Gastroesophageal sphincter (tissue), 3 donors: ENCODE results near the gene MAP1S.

Experiments used
- EP300 ChIP-seq: sonication (generic); formaldehyde crosslinking; IDR thresholded peaks from one replicate; pipeline ENCODE4 v1.6.1; 2017; ENCODE audit warnings: antibody characterized with exemption, mild to moderate bottlenecking
- TF ChIP-seq, protein P1 (sequence below), 4 experiments: fragments of 200-600 bp in 2 of 4; fragments of 450-650 bp in 2 of 4; sonication (generic) in 1 of 4; IDR thresholded peaks; one replicate each; pipeline ENCODE4 v1.5.1; 2017 to 2019; ENCODE audit warnings: antibody characterized with exemption in 4 of 4, mild to moderate bottlenecking in 2 of 4, moderate library complexity in 2 of 4

DNA sequence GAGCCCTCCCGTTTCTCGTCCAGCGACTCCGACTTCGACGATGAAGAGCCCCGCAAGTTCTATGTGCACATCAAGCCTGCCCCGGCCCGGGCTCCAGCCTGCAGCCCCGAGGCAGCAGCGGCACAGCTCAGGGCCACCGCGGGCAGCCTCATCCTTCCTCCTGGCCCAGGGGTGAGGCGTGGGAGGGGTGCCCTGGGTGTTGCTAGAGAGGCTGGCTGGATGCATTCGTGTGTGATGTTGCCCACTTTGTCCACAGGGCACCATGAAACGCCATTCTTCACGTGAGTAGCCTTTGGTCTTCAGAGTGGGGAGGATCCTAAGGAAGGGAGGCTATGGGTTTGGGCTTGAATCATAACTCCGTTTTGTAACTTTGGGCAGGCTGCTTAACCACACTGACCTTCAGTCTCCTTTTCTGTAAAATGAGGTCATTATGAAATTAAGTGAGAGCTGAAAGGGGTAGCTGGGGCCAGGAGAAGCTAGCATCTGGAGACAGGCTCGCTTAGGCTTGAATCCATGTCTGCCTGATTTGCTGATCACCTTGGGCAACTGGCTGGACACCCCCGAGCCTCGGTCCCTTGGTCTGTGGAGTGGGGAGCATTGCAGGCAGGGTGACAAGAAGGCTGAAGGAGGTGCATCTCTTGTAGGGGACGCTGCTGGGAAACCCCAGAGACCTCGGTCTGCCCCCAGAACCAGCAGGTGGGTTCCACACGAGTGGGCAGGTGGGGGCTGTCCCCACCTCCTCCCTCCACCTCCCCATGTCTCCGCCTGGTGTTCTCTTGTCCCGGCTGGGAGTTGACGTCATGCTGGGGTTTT, 56.9 kb downstream of the MAP1S start:
- TF ChIP-seq, protein P1, sequence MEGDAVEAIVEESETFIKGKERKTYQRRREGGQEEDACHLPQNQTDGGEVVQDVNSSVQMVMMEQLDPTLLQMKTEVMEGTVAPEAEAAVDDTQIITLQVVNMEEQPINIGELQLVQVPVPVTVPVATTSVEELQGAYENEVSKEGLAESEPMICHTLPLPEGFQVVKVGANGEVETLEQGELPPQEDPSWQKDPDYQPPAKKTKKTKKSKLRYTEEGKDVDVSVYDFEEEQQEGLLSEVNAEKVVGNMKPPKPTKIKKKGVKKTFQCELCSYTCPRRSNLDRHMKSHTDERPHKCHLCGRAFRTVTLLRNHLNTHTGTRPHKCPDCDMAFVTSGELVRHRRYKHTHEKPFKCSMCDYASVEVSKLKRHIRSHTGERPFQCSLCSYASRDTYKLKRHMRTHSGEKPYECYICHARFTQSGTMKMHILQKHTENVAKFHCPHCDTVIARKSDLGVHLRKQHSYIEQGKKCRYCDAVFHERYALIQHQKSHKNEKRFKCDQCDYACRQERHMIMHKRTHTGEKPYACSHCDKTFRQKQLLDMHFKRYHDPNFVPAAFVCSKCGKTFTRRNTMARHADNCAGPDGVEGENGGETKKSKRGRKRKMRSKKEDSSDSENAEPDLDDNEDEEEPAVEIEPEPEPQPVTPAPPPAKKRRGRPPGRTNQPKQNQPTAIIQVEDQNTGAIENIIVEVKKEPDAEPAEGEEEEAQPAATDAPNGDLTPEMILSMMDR (IDR thresholded peaks at IDR 0.05): no peak
- no peak for TF ChIP-seq EP300
